Measurements from ENCODE around the gene SERPINA4.

- TF ChIP-seq GATA3 (IDR thresholded peaks at IDR 0.05; ENCODE audit: low read depth, low read length), result no peak
- no peak for TF ChIP-seq GATA2 (IDR thresholded peaks at IDR 0.05; ENCODE audit: low read depth, low read length)
These were observed 37.8 kb downstream of the SERPINA4 start for GRCh38 chr14:94598816-94599655.
